ENCODE data around the gene STYX.
"Not testable (repeated sequence)": the region's sequence is repeated elsewhere in the genome, so short reads cannot be mapped to it uniquely, and the experiment has no call there.

STYX gene

GRCh38 chr14:52723514-52724359 lies 6.2 kb upstream of the STYX start:
- H3K4me3 ChIP-seq (ENCODE audit: low read depth, low read length) = no peak overlapping the region
- no peak for DNase-seq (ENCODE audit: low read depth)

- H3K4me3 ChIP-seq (ENCODE audit: low read depth, low read length) = no peak overlapping the region
Observed at GRCh38 chr14:52724360-52724644, 5.7 kb upstream of the STYX start.

GRCh38 chr14:52727509-52727908 lies 2.5 kb upstream of the STYX start:
- DNase-seq (ENCODE audit: low read depth); H3K4me3 ChIP-seq (ENCODE audit: low read depth, low read length): not testable (repeated sequence)

More at GRCh38 chr14:52724360-52724644, 5.7 kb upstream of the STYX start:
- no peak for DNase-seq (ENCODE audit: low read depth)

- DNase-seq (ENCODE audit: low read depth); H3K4me3 ChIP-seq (ENCODE audit: low read depth, low read length): not testable (repeated sequence)
Observed at GRCh38 chr14:52729035-52729434, 931 bp upstream of the STYX start.

GRCh38 chr14:52729585-52729924 lies 411 bp upstream of the STYX start:
- peak overlapping the region; percentile 27 for H3K4me3 ChIP-seq (ENCODE audit: low read depth, low read length)
- DNase-seq (ENCODE audit: low read depth) = no peak

GRCh38 chr14:52730709-52731111 lies 744 bp downstream of the STYX start:
- H3K4me3 ChIP-seq (ENCODE audit: low read depth, low read length) = peak overlapping the region; percentile 68
- no peak for DNase-seq (ENCODE audit: low read depth)

GRCh38 chr14:52733824-52734223 lies 3.9 kb downstream of the STYX start:
- no peak for DNase-seq (ENCODE audit: low read depth)
- no peak overlapping the region for H3K4me3 ChIP-seq (ENCODE audit: low read depth, low read length)

GRCh38 chr14:52735921-52736489 lies 6.0 kb downstream of the STYX start:
- no peak overlapping the region for H3K4me3 ChIP-seq (ENCODE audit: low read depth, low read length)
- no peak for DNase-seq (ENCODE audit: low read depth)

GRCh38 chr14:52738409-52738808 lies 8.4 kb downstream of the STYX start:
- no peak for DNase-seq (ENCODE audit: low read depth)
- H3K4me3 ChIP-seq (ENCODE audit: low read depth, low read length) = no peak overlapping the region

- DNase-seq (ENCODE audit: low read depth) = no peak
Observed at GRCh38 chr14:52740751-52741150, 10.8 kb downstream of the STYX start.

GRCh38 chr14:52741865-52742264 lies 11.9 kb downstream of the STYX start:
- H3K4me3 ChIP-seq (ENCODE audit: low read depth, low read length) = no peak overlapping the region
- DNase-seq (ENCODE audit: low read depth) = no peak

More at GRCh38 chr14:52740751-52741150, 10.8 kb downstream of the STYX start:
- no peak overlapping the region for H3K4me3 ChIP-seq (ENCODE audit: low read depth, low read length)

GRCh38 chr14:52748647-52749292 lies 18.8 kb downstream of the STYX start:
- DNase-seq (ENCODE audit: low read depth) = no peak
- no peak overlapping the region for H3K4me3 ChIP-seq (ENCODE audit: low read depth, low read length)

GRCh38 chr14:52755607-52756316 lies 25.8 kb downstream of the STYX start:
- DNase-seq (ENCODE audit: low read depth) = no peak
- no peak overlapping the region for H3K4me3 ChIP-seq (ENCODE audit: low read depth, low read length)

GRCh38 chr14:52759145-52759544 lies 29.2 kb downstream of the STYX start:
- DNase-seq (ENCODE audit: low read depth) = no peak
- no peak overlapping the region for H3K4me3 ChIP-seq (ENCODE audit: low read depth, low read length)

- H3K4me3 ChIP-seq (ENCODE audit: low read depth, low read length); DNase-seq (ENCODE audit: low read depth): not testable (repeated sequence)
Observed at GRCh38 chr14:52762923-52763322, 33.0 kb downstream of the STYX start.

- no peak for DNase-seq (ENCODE audit: low read depth)
- no peak overlapping the region for H3K4me3 ChIP-seq (ENCODE audit: low read depth, low read length)
Observed at GRCh38 chr14:52767058-52767833, 37.3 kb downstream of the STYX start.

GRCh38 chr14:52769887-52770286 lies 39.9 kb downstream of the STYX start:
- H3K4me3 ChIP-seq (ENCODE audit: low read depth, low read length) = no peak overlapping the region
- no peak for DNase-seq (ENCODE audit: low read depth)

- DNase-seq (ENCODE audit: low read depth) = no peak
- no peak overlapping the region for H3K4me3 ChIP-seq (ENCODE audit: low read depth, low read length)
Observed at GRCh38 chr14:52776816-52777215, 46.9 kb downstream of the STYX start.

- H3K4me3 ChIP-seq (ENCODE audit: low read depth, low read length) = no peak overlapping the region
- DNase-seq (ENCODE audit: low read depth) = no peak
Observed at GRCh38 chr14:52778702-52779101, 48.7 kb downstream of the STYX start.
